Endothelial cell of umbilical vein (primary cell): ENCODE measurements around the gene MPZL2. TPM values are rescaled to one million over a fixed set of nuclear protein-coding genes. Genes with fewer than 3 reads are reported as not detected.

Experiments used
- BruUV-seq: library from RNA; stranded (reverse); fragments of 400-500 nt; replicated peaks from 2 replicates; lab custom pipeline; 2021; lab: Mats Ljungman, UMichigan
- CTCF ChIA-PET: fragments of 300-600, 350-600 bp; sonication (Branson Sonifier 250); formaldehyde crosslinking; loops from one replicate; lab custom pipeline; 2021; ENCODE audit warnings: antibody characterized with exemption, inconsistent platforms; lab: Charles Lee
- POLR2A ChIA-PET: fragments of 300-600, 350-600 bp; sonication (Branson Sonifier 250); formaldehyde crosslinking; loops from one replicate; lab custom pipeline; 2021; ENCODE audit warnings: antibody characterized with exemption, inconsistent platforms; lab: Charles Lee
- DNase-seq: peaks from one replicate; pipeline ENCODE4 v3.0.0-alpha.2; 2011; ENCODE audit warnings: low read depth, low spot score
- FAIRE-seq: peaks from 2 replicates; lab custom pipeline; 2011; peaks lifted over from hg19 to GRCh38; lab: Jason Lieb, UNC
- H2AFZ ChIP-seq: 2 replicates; pipeline ENCODE4 v1.6.0; 2012; ENCODE audit warnings: low read depth, low read length, control low read depth, inconsistent platforms
- H3K27ac ChIP-seq: 2 replicates; pipeline ENCODE4 v1.5.1; 2011; ENCODE audit warnings: low read depth, mild to moderate bottlenecking, control low read depth, low read length, moderate library complexity; ENCODE audit not compliant: insufficient read depth
- H3K27me3 ChIP-seq, 2 experiments: 2 replicates each; pipeline versions ENCODE4 v1.6.0 to v1.6.1; 2011; ENCODE audit warnings: low read length in 2 of 2, mixed read lengths in 1 of 2; ENCODE audit not compliant: control insufficient read depth in 2 of 2, insufficient read depth in 2 of 2
- H3K36me3 ChIP-seq, 2 experiments: 2 replicates in 1 of 2; 3 replicates in 1 of 2; pipeline ENCODE4 v1.5.1; 2011; ENCODE audit warnings: low read length in 2 of 2, mild to moderate bottlenecking in 1 of 2, moderate library complexity in 1 of 2; ENCODE audit not compliant: control insufficient read depth in 2 of 2, insufficient read depth in 2 of 2; ENCODE audit errors: extremely low read depth in 1 of 2
- H3K4me1 ChIP-seq: 3 replicates; pipeline ENCODE4 v1.5.1; 2011; ENCODE audit warnings: mild to moderate bottlenecking, low read length; ENCODE audit not compliant: control insufficient read depth, insufficient read depth; ENCODE audit errors: extremely low read depth
- H3K4me2 ChIP-seq: 2 replicates; pipeline ENCODE4 v1.6.1; 2011; ENCODE audit warnings: low read length, control low read depth, mixed read lengths; ENCODE audit not compliant: insufficient read depth
- H3K4me3 ChIP-seq, 3 experiments: fragments of 200-600 bp in 1 of 3; sonication (generic), shearing (Covaris generic) in 1 of 3; replicated peaks in 1 of 3; 2 replicates each; pipeline ENCODE4 v1.5.1; 2011 to 2016; ENCODE audit warnings: control low read depth in 3 of 3, low read length in 3 of 3, mild to moderate bottlenecking in 2 of 3, inconsistent platforms in 1 of 3, low read depth in 1 of 3, moderate library complexity in 1 of 3; ENCODE audit not compliant: insufficient read depth in 1 of 3
- H3K79me2 ChIP-seq: 2 replicates; pipeline ENCODE4 v1.6.0; 2012; ENCODE audit warnings: low read length, inconsistent platforms; ENCODE audit not compliant: control insufficient read depth, insufficient read depth
- H3K9ac ChIP-seq: replicated peaks from 2 replicates; pipeline ENCODE3; 2011; ENCODE audit warnings: low read length, control low read depth; ENCODE audit not compliant: insufficient read depth; ENCODE audit errors: extremely low read depth
- H3K9me1 ChIP-seq: replicated peaks from 3 replicates; pipeline ENCODE4 v1.6.0; 2011; ENCODE audit warnings: mild to moderate bottlenecking, low read length; ENCODE audit not compliant: control insufficient read depth, insufficient read depth; ENCODE audit errors: extremely low read depth
- H3K9me3 ChIP-seq: replicated peaks from 2 replicates; pipeline ENCODE4 v1.5.1; 2012; ENCODE audit warnings: low read length, inconsistent platforms; ENCODE audit not compliant: control insufficient read depth, insufficient read depth
- H4K20me1 ChIP-seq: replicated peaks from 2 replicates; pipeline ENCODE3; 2011; ENCODE audit warnings: mild to moderate bottlenecking, low read length; ENCODE audit not compliant: control insufficient read depth, insufficient read depth; ENCODE audit errors: extremely low read depth
- CTCF ChIP-seq, 2 donors: IDR thresholded peaks; 1 replicate in 1 of 2; 2 replicates in 1 of 2; pipeline ENCODE4 v1.5.1; 2011; ENCODE audit warnings: low read length in 2 of 2, mild to moderate bottlenecking in 2 of 2, moderate library complexity in 2 of 2, control low read depth in 1 of 2, inconsistent platforms in 1 of 2, low read depth in 1 of 2; ENCODE audit not compliant: insufficient read depth in 1 of 2; ENCODE audit errors: extremely low read depth in 1 of 2
- EZH2 ChIP-seq: IDR thresholded peaks from 2 replicates; pipeline ENCODE4 v1.6.1; 2012; ENCODE audit warnings: borderline replicate concordance, low read depth, mild to moderate bottlenecking, moderate library complexity, low read length, inconsistent platforms; ENCODE audit not compliant: severe bottlenecking
- FOS ChIP-seq: IDR thresholded peaks from 2 replicates; pipeline ENCODE4 v1.6.1; 2011; ENCODE audit warnings: mild to moderate bottlenecking, low read length, moderate library complexity, borderline replicate concordance; ENCODE audit not compliant: insufficient read depth
- GATA2 ChIP-seq: IDR thresholded peaks from 2 replicates; pipeline ENCODE4 v1.7.0; 2011; ENCODE audit warnings: low read depth, mild to moderate bottlenecking, moderate library complexity, mixed read lengths, low read length; ENCODE audit not compliant: insufficient read length, insufficient read depth
- JUN ChIP-seq: IDR thresholded peaks from 2 replicates; pipeline ENCODE4 v1.6.1; 2011; ENCODE audit warnings: borderline replicate concordance, low read depth; ENCODE audit not compliant: insufficient read length, insufficient read depth
- MAX ChIP-seq: IDR thresholded peaks from 2 replicates; pipeline ENCODE4 v1.6.1; 2011; ENCODE audit not compliant: insufficient read depth, insufficient read length
- MYC ChIP-seq: IDR thresholded peaks from one replicate; pipeline ENCODE4 v1.6.1; 2011; ENCODE audit warnings: mild to moderate bottlenecking, low read depth, low read length
- POLR2A ChIP-seq: IDR thresholded peaks from 2 replicates; pipeline ENCODE4 v1.6.1; 2012; ENCODE audit warnings: low read depth, mild to moderate bottlenecking, control low read depth, low read length
- POLR2AphosphoS5 ChIP-seq: IDR thresholded peaks from 2 replicates; pipeline ENCODE4 v1.6.1; 2012; ENCODE audit warnings: low read depth, mild to moderate bottlenecking, control low read depth, low read length, moderate library complexity; ENCODE audit not compliant: insufficient read depth
- dilution Hi-C: fragments of 300-500 bp; cut with MboI; formaldehyde crosslinking; loops from one replicate; pipeline ENCODE4 v1.15.0; 2019; ENCODE audit warnings: low sequenced_read_pairs; ENCODE audit not compliant: extremely low pct_ligation_motif_present
- intact Hi-C: fragments of 100-400 bp; cut with micrococcal nuclease; formaldehyde crosslinking; loops from one replicate; pipeline ENCODE4 v1.10.0; 2022
- polyA plus RNA-seq, 4 experiments: library from polyadenylated mRNA; depleted of rRNA in 3 of 4; stranded (reverse) in 3 of 4; unstranded in 1 of 4; fragments of >200 nt; gene quantifications; 2 replicates each; pipeline versions ENCODE4 v1.2.1 to v1.2.3, GENCODE V29; 2011 to 2012; ENCODE audit warnings: missing spikeins in 1 of 4
- total RNA-seq: library from RNA; stranded (reverse); gene quantifications from 2 replicates; pipeline ENCODE4 v1.2.3, GENCODE V29; 2021

MPZL2 gene
- total and polyA plus RNA-seq, 2 donors (not counting 3 experiments of a cell fraction or from before 2014, with no cell fraction given) = 21.0 to 49.5 TPM

GRCh38 chr11:118313242-118313641, 49.1 kb upstream of the MPZL2 start:
- H4K20me1 ChIP-seq = no peaks in the 10 kb centered on the region
- POLR2A ChIA-PET = no interaction called here
- dilution Hi-C loops = no loop called here
- H3K4me1 ChIP-seq = no peaks in the 10 kb centered on the region
- no peaks in the 10 kb centered on the region for H3K79me2 ChIP-seq
- CTCF ChIA-PET = interaction anchor here (0.9 kb wide), 1 partner anchor 115 kb away, joined by 3 read pairs; no protein-coding TSS in a partner anchor
- intact Hi-C loops = no loop called here
- no peaks in the 10 kb centered on the region for H3K9me3 ChIP-seq
- peaks cover 7 to 12% of the 10 kb centered on the region in 2 experiments for H3K27me3 ChIP-seq
- FAIRE-seq (no peak), DNase-seq (no peak)
- H3K27ac ChIP-seq = no peak overlapping the region
- H3K9ac ChIP-seq = no peak overlapping the region
- no peak overlapping the region for H3K4me2 ChIP-seq
- no peaks in the 10 kb centered on the region for H3K36me3 ChIP-seq
- no peak overlapping the region for H2AFZ ChIP-seq
- TF ChIP-seq JUN (no peak), GATA2 (no peak), POLR2AphosphoS5 (no peak), FOS (no peak), POLR2A (no peak), MYC (no peak), CTCF (IDR thresholded peaks at IDR 0.05; ENCODE audit: extremely low read depth in 1 of 2, insufficient read depth in 1 of 2, low read depth in 1 of 2, low read length in 2 of 2) (no peak), EZH2 (no peak), MAX (no peak)
- BruUV-seq = no TSS peak
- H3K9me1 ChIP-seq = no peaks in the 10 kb centered on the region
- no peak overlapping the region for H3K4me3 ChIP-seq
